ENCODE results near the gene CA9.

GRCh38 chr9:35661756-35662350 is 11.9 kb upstream of the CA9 start:
- TF ChIP-seq EZH2 (IDR thresholded peaks at IDR 0.05; ENCODE audit: borderline replicate concordance, low read depth, low read length): no peak
- no peak for TF ChIP-seq EGR1 (conservative IDR thresholded peaks at IDR 0.05)
- no peak for TF ChIP-seq SP1 (CRISPR knock-in tag; IDR thresholded peaks at IDR 0.05)
- no peak for TF ChIP-seq GABPB1 (CRISPR knock-in tag; IDR thresholded peaks at IDR 0.05)
- no peak for TF ChIP-seq BCLAF1 (IDR thresholded peaks at IDR 0.05; ENCODE audit: borderline replicate concordance in 1 of 2, control insufficient read depth in 1 of 2, low read depth in 2 of 2, low read length in 1 of 2)
- no peak for TF ChIP-seq PRDM10 (IDR thresholded peaks at IDR 0.05; ENCODE audit: partially characterized antibody)
- TF ChIP-seq BRD9 (IDR thresholded peaks at IDR 0.05; ENCODE audit: low read depth, partially characterized antibody): no peak
- no peak for TF ChIP-seq MXI1 (IDR thresholded peaks at IDR 0.05; ENCODE audit: low read depth, low read length)
- no peak for TF ChIP-seq NRF1 (conservative IDR thresholded peaks at IDR 0.05 in 1 of 2, IDR thresholded peaks at IDR 0.05 in 1 of 2)
- TF ChIP-seq NFIC (IDR thresholded peaks at IDR 0.05): no peak
- no peak for TF ChIP-seq SMC3 (conservative IDR thresholded peaks at IDR 0.05; ENCODE audit: insufficient read depth, low read depth, low read length)

All from K562 (cell line).